GM18858 (cell line): ENCODE results near the gene UBXN4.
"Not testable (repeated sequence)": the region's sequence is repeated elsewhere in the genome, so short reads cannot be mapped to it uniquely, and the experiment has no call there.

Experiments
- ATAC-seq: cut with Tn5 transposase; IDR thresholded peaks from one replicate; pipeline ENCODE4 v1.9.1; 2021; ENCODE audit not compliant: unreplicated experiment

The UBXN4 gene

DNA sequence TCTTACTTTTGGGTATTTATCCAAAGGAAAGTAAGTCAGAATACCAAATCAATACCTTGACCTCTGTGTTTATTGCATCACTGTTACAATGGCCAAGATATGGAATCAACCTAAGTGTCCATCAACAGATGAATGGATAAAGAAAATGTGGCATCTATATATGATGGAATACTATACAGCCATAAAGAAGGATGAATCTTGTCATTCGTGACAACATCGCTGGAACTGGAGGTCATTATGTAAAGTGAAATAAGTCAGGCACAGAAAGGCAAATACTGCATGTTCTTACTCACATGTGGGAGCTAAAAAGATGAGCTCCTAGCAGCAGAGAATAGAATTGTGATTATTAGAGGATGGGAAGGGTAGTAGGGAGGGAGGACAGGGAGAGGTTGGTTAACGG is 60.7 kb downstream of the UBXN4 start:
- no peak for ATAC-seq

DNA sequence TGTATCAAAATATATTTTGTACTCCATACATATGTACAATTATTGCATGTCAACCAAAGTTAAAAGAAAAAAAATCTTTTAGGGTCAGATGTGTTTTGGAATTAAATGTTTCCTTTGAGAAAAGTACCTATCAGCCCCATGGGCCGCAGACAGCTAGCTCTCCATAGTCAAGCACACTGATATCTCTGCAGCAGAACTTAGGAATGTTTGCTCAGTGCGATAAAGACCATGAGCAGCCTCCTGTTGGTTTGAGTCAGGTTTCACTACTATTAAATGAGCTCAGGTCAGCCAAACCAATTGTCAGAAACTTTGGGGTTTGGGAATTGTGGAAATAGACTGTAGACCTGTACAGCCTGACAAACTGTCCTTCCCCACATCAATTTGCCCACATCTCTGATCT is 61.6 kb downstream of the UBXN4 start:
- ATAC-seq = no peak

DNA sequence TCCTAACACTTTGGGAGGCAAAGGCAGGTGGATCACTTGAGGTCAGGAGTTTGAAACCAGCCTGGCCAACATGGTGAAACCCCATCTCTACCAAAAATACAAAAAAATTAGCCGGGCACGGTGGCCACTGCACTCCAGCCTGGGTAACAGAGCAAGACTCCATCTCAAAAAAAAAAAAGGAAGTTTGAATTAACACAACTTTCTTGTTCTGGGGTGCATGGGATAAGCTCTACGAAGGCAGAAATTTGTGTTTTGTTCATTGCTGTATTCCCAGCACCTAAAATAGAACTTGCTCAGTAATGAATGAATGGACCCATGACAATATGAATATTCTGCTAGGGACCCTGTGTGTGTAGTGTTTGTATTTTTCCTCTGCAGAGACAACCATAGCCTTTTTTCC is 66.2 kb downstream of the UBXN4 start:
- ATAC-seq = not testable (repeated sequence)

DNA sequence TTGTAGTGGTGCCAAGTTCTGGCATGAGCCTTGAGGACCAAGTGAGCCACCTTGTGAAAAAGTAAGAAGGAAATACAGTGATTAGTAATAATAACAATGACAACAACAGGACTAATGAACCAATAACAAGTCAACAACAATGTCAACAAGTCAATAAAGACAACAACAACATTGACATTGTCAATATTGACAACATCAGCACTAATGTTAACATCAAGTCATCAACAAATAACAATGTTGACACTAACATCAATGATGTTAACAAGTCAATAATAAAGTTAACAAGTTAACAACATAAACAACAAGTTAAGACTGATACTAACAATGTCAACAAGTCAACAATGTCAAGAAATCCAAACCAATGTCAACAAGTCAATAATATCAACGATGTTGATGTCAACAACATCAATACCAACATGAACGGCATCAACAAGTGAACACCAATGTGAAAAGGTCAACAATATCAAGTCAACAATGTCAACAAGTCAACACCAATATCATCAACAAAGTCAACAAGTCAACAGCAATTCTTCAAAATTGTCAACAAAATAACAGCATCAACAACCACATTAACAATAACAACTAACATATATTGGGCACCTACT is 71.4 kb downstream of the UBXN4 start:
- no peak for ATAC-seq

DNA sequence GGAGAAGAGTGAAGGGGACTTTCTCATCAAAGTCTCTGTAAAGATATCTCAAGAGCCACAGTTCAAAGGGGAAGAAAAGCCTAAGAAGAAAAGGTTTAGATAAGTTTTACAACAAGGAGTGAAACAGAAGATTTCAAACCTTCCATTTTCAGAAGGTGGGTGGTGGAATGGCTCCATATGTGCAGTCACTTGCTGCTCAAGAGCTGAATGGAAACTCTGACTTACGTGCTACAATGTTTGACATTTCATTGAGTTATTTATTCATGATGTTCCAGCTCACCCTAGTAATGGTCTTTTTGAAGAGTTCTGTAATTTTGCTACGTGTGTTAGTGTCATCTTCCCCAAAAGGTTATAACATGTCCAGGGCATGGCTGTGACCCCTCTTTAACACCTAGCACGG is 73.6 kb downstream of the UBXN4 start:
- ATAC-seq = no peak

DNA sequence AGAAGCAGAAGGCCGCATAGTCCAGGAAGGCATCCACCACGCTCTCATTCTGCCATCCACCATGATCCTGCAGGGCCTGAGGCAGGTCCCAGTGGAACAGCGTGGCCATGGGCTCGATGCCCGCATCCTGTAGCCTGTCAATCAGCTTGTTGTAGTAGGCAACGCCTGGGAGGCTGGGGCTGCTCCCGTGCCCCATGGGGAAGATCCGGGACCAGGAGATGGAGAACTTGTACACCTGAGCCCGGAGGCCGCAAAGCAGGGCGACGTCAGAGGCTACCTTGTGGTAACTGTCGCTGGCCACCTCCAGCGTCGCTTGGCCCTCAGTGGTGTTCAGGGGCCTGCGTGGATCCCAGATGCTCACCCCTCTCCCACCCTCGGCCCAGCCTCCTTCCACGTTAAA is 75.8 kb downstream of the UBXN4 start:
- ATAC-seq = no peak

DNA sequence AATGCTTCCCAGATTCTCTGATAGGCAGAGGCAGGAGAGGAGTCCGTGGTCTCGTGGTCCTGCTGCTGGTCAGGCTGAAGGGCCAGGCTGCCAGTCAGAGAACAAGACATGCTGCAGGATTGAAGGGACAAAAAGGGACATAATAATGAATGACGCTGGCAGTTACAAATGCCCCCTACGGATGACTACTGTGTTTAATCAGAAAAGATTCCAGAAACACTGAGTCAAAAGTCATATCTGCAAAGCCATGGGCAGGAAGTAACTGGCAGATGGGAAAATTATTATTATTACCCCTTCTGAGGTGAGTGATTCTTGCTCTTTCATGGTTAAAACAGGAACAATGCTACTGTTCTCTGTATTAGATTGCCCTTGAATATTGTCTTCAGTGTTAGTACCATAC is 76.3 kb downstream of the UBXN4 start:
- ATAC-seq = no peak

DNA sequence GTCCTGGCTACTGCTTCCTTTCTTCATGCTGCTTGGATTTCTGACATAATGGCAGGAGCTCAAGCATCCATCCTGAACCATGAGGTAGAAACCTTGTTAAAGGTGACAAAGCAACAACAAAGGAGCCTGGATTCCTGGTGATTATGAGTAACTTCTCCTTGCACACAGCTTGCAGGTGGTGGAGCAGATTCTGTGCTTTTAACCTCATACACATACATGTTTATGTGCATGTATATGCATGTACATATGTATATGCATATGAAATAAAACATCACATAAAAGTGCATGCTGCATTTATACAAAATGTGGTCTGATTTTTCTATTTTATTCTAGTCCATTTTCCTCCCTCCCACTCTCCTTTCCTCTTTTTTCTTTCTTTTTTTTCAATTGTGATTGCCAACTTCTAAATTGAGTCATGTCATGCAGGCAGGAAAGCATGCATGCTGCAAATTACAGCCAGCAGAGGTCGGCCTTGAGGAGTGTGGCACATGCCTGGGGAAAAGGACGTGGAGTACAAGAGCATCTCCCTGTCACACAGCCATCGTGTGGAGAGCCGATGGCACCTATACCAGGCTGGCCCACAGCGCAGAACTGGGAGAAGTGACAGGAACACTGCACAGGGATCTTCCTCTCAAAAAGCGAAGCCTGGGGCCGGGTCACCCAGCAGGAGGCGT is 77.4 kb downstream of the UBXN4 start:
- ATAC-seq = no peak

DNA sequence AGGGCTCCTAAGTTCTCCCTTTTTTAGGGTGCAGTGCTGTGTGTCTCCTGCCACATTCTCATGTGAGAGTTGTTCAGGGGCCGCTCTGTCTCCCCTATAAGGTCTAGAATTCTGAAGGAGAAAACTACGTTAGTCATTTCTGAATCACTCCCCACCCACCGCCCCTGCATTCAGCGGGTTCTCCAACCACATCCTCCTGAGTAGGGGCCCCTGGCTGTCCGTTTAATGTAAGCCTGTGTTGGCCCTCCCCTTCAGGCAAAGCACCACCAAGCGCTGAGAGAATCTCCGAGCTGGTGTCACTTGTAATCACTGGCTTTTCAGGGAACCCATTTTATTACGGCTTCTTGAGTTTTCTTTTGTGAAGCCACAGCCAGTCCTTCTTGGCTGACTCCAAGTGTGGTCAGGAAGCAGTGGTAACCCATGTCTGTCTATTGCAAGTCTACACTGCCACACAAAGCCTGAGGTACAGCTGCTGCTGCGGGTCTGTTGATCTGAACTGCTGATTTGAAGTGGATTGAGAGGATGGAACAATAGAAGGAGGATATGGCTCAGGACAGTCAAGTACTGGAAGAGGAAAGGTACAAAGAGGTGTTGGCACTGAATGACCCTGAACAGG is 78.5 kb downstream of the UBXN4 start:
- peak; percentile 88 for ATAC-seq

DNA sequence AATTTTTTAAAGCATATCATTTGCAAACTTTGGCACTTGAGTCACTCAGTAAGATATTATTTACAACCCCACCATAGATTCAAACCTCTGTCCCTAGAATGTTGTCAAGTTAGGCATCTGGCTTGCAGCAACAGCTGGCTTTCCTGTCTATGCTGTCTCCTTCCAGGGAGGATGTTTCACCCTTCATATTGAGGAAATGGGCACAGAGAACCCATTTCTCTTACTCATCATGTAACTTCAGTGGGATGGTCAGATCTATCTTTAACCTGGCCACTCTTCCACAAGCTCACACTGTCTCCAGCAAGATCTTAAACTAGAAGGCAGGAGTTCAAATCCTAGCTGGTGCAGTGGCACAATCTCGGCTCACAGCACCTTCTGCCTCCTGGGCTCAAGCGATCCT is 79.5 kb downstream of the UBXN4 start:
- no peak for ATAC-seq

DNA sequence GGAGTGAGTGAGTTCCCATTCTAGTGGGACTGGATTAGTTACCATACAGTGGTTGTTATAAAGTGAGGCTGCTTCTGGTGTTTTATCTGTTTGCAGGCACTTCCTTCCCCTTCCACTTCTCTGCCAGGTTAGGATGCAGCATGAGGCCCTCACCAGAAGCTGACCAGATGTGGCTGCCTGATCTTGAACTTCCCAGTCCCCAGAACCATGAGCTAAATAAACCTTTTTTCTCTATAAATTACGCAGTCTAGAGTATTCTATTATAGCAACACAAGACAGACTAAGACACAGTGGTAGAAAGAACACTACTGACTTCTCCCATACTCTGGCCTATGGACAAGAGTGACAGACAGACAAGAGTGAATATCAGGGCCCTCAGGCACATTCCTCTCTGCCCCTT is 81.2 kb downstream of the UBXN4 start:
- no peak for ATAC-seq

DNA sequence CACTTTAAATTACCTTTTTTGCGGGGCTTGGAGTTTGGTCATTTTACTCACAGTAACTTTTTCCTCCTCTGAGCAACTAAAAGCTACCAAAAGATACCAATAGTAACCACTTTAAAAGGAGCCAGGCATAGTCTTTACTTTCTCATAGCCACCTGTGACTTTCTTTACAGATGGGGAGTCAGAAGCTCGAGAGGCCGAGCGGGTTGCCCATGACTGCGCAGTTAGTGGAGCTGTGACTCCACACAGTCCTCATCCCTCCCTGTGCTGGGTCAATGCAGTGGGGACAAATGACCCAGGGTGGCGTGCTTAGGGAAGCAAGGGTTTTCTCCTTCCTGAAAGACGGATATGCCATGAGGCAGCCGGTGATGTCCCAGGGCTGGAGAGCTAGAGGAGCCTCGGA is 83.5 kb downstream of the UBXN4 start:
- no peak for ATAC-seq

DNA sequence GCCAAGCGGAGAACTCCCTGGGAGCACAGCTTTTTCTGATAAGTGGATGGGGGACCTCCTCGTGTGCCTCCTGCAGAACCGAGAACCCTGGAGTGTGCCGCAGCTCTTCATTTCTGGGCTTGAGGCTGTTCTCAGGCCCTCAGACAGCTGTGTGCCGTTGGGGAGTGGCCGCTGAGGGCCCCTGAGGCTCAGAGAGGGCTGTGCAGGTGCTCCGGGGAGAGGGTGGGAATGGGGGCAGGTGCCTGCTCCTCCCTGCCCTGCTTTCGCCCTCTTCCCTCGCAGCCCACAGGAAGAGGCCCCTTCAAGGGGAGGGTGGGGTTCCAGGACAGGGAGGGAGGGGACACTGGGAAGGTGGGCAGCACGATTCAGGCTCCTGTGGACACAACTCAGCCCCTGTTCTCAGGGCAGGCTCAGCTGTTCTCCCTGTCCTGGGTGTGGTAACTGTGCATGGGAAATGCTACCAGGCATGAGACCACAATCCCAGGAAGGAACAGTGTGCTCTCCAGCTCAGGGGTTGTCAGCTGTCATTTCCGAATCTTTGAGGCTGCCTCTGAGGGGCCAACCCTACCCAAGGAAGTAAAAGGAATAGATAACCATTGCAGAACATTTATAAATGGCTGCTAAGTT is 84.0 kb downstream of the UBXN4 start:
- ATAC-seq = no peak

DNA sequence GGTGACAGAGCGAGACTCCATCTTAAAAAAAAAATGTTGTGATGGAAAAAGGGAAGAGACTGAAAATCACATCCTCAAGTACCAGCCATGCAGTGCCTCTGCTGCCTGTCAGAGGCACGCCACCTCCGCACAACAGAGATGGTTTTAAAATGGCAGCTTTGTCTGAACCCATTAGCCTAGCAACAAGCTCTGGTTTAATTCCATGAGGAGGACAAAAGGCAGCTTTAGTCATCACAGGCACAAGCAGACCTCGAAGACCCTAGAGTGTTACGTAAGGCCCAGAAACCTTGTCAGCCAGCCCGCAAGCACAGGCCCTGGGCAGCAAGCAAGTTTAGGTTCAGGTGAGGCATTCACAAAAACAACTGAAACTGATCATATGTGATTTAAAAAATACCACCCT is 84.9 kb downstream of the UBXN4 start:
- no peak for ATAC-seq

DNA sequence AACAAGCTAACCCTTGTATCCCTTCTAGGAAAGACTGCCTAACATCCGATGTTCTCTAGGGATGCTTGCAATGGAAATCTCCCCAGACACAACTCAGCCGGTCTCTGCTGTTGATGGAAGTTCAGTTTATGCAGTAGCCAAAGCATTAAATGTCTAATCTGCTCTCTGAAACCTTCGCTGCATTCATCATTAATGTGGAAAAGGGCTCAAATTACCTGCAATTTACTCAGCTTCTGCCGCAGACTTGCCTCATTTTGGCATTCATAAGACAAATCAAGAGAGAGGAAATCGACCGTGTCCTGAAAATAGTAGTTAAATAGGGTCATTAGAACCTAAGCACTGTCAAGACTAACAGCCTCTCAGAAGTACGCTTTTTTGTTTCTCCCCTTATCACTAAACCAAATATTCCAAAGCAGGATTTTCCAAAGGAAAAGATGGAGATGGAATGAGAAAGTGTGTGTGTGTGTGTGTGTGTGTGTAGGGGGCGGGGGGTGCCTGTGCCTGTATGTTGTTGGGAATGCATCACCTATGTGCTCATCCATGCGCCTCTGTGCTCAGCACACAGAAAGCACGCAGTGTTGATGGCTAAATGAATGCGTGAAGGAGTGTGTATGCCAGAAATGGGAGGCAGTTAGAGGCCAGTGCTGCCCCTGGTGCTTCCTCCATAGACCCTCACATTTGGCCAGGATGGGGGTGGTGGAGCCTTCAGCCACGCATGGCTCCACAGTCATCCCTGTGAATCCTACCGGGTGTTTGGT is 87.9 kb downstream of the UBXN4 start:
- no peak for ATAC-seq

DNA sequence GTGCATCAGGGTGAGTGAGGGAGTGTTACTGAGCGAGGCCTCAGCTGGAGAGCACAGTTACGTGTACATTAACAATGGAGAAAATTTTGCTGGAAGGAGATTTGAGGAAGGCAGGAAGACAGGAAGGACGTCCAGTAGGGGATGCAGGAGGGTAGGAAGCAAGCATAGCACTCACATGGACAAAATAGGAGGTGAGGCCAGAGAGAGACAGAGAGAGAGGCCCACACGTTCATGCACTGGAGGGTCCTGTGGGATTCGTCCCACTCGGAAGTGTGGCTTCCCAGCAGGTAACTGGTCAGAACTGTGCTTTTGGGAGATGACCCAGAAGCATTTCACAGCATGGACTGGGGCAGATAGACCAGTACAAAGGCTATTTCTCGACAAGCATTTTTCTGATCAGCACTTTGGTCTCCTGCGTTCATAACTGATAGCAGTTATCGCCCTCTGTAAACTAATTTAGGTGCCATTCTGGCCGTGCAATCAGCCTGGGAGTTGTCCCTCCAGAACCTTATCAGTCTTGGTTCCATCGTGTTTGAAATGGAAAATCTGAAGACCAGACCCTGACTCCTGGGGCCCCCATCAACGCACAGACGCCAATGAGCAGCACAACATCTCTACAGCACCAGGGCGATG is 89.6 kb downstream of the UBXN4 start:
- no peak for ATAC-seq

DNA sequence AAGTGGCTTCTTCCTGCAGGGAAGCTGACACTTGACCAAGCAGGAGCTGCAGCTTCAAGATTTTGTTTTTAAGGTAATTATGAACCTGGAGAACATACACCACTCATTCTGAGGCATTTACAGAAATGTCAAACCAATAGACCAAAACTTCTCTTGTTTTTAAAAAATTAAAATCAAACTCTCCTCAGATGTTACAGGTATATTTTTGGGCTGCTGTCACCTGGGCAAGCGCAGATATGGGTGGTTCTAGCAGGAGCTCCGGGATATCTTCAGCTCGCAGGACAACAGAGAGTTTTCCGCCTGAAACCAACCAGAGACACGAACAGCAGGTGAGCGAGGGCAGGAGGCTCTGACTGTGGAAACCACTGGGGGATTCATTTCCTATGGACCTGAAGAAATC is 91.2 kb downstream of the UBXN4 start:
- ATAC-seq = no peak
